SU-DHL-6 (cell line): ENCODE measurements around the gene YY1.

ENCODE experiments used
- EZH2phosphoT487 ChIP-seq: fragments of 200-600 bp; sonication (generic), shearing (Covaris generic); conservative IDR thresholded peaks from 2 replicates; pipeline ENCODE4 v1.6.1; 2018; ENCODE audit warnings: mild to moderate bottlenecking, antibody characterized with exemption, low read length, moderate library complexity, mixed read lengths
- TF ChIP-seq, protein P1 (sequence below): fragments of 200-600 bp; sonication (generic); IDR thresholded peaks from one replicate; pipeline ENCODE4 v1.5.1; 2017; ENCODE audit warnings: antibody characterized with exemption, mild to moderate bottlenecking, low read length, moderate library complexity; ENCODE audit not compliant: insufficient read depth, poor library complexity, severe bottlenecking

- TF ChIP-seq, protein P1, sequence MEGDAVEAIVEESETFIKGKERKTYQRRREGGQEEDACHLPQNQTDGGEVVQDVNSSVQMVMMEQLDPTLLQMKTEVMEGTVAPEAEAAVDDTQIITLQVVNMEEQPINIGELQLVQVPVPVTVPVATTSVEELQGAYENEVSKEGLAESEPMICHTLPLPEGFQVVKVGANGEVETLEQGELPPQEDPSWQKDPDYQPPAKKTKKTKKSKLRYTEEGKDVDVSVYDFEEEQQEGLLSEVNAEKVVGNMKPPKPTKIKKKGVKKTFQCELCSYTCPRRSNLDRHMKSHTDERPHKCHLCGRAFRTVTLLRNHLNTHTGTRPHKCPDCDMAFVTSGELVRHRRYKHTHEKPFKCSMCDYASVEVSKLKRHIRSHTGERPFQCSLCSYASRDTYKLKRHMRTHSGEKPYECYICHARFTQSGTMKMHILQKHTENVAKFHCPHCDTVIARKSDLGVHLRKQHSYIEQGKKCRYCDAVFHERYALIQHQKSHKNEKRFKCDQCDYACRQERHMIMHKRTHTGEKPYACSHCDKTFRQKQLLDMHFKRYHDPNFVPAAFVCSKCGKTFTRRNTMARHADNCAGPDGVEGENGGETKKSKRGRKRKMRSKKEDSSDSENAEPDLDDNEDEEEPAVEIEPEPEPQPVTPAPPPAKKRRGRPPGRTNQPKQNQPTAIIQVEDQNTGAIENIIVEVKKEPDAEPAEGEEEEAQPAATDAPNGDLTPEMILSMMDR, result no peak
- TF ChIP-seq EZH2phosphoT487, result no peak
These were observed 2.3 kb downstream of the YY1 start for GRCh38 chr14:100241279-100241678.
